HepG2 (cell line): ENCODE data around the gene SPTBN5.

Experiments used
- CTCF ChIP-seq: sonication (generic); formaldehyde crosslinking; IDR thresholded peaks from 2 replicates; pipeline ENCODE4 v1.5.0; 2020; ENCODE audit warnings: mild to moderate bottlenecking, missing genetic modification reagents, moderate library complexity
- ESRRA ChIP-seq: sonication (generic); formaldehyde crosslinking; IDR thresholded peaks from 2 replicates; pipeline ENCODE4 v1.5.1; 2020; ENCODE audit warnings: mild to moderate bottlenecking, low read depth, missing genetic modification reagents
- NR2F2 ChIP-seq: IDR thresholded peaks from 2 replicates; pipeline ENCODE4 v1.6.1; 2012; ENCODE audit warnings: low read depth, inconsistent platforms, borderline replicate concordance

- no peak for TF ChIP-seq CTCF (CRISPR knock-in tag)
- TF ChIP-seq ESRRA (CRISPR knock-in tag), result no peak
- TF ChIP-seq NR2F2, result no peak
Measured at GRCh38 chr15:41799488-41799805, 94.4 kb downstream of the SPTBN5 start.
